Hematopoietic multipotent progenitor cell treated with erythropoietin and hydrocortisone succinate and interleukin-3 and kit ligand, for 6 days (in vitro differentiated cells): ENCODE results near the gene ARMC12.
A peak's percentile ranks its signal among the peaks of the same experiment; 100 is the strongest.

ENCODE experiments used
- DNase-seq: peaks from one replicate; pipeline ENCODE4 v3.0.0-alpha.2; 2015

The ARMC12 gene

DNA sequence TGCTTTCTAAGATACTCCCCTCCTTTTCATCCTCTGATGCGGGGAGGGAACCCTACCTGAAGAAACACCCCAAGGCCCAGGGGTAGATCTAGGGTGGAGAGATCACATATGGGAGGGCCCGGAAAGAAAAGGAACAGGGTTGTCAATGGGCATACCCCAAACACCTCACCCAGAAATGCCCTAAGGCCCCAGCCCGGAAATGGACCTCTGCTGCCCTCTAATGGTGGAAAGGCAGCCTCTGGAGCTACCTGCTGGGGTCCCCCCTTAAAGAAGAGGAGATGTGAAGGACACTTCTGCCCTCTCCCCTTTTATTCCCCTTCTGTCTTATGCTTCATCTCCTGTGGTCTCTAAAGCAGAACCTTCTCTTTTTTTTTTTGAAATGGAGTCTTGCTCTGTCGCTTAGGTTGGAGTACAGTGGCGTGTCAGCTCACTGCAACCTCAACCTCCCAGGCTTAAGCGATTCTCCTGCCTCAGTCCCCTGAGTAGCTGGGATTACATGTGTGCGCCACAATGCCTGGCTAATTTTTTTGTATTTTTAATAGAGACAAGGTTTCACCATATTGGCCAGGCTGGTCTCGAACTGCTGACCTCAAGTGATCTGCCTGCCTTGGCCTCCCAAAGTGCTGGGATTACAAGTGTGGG lies 458 bp upstream of the ARMC12 start:
- DNase-seq, result peak; percentile 88

DNA sequence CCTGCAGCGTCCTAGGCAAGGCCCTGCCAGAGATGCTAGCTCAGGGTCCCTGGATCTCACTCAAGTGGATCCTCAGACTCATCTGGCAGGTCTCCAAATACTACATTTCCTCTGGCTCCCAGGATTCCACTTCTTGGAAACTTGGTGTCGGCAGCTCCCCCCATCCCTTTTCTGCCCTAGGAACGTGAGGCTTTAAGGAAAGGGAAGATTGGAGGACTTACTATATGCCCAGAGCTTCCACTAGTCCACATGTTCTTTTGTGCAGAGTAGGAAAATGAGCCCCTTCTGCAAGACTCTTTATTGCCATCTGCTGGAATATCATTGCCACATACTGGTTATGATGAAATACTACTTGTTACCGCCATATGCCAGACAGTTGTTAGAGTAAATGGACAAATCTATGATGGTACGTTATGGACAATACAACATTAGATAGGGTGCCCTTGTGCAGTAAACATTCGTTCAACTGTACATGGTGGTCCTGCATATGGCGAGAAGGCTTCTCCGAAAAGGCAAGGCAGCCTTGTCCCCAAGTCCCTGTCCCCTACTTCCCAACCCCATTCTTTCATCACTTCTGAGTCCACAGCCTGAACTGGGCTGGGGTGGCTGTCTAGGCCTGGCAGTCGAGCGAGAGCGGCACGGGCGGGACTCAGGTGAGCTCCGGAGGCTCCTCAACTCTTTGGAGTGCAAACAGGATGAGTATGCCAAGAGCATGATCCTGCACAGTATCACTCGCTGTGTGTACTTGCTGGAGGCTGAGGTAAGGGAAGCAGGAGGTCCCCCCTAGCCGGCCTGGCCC lies 780 bp downstream of the ARMC12 start:
- peak; percentile 94 for DNase-seq

DNA sequence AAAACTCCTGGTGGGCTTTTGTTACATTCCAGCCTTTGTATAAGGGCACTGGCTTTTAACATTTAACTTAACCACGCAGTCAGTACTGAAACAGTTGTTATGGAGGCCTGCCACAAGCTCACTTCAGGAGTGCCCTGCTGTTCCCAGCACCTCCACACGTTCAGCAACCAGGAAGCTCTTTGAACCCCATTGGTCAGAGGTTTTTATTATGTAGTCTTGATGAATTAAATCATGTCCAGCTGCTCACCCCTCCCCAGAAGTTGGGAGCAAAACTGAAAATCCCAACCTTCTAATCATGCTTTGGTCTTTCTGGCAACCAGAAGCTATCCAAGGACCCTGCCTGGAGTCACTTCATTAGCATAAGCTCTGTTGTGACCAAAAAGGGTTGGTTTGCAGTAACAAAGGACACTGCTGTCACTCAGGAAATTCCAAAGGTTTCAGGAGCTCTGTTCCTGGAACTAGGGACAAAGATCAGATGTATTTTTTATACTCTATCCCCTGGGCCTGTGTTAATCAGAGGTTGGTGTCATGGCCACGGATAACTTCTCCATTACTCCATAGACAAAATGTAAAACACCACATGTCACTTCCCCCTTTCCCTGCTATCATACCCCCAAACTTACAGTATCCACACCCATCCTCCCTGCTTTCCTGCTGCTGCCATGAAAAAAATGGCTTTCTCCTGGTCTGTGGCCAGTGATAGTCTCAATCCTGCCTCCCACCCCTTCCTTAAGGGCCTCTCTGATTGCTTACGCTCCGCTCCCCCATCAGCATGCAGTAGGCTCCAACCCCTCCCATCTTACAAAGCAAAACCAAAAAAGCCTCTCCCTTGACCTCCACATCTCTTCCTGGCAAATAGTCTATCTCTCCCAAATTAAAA lies 3.1 kb downstream of the ARMC12 start:
- DNase-seq, result no peak

DNA sequence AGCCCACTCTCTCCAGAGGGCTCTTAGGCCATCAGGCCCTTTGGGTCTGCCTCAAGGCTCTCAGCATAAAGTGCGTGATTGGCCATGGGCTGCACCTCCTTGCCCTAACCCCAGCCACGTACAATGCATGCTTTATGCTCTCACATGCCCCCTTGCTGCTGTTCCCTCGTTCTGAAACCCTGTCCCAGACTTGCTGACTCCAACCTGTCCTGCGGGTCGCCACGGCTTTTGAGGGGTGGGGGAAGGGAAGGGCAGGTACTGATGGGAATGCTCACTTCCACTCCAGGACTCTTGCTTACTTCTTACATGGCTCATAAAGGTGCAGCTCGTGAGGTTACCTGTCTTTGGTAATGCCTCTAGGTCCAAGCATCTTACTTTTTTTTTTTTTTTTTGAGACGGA lies 6.0 kb downstream of the ARMC12 start:
- DNase-seq, result no peak

DNA sequence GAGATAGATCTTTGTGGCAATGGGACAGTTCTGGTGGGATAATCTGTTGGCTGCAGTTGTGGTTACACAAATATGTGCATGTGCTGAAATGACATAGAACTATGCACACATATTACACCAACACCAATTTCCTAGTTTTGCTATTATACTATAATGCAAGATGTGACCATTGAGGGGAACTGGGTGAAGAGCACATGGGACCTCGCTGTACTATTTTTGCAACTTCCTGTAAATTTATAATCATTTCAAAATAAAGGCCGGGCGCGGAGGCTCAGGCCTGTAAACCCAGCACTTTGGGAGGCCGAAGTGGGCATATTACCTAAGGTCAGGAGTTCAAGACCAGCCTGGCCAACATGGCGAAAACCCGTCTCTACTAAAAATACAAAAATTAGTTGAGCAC lies 8.7 kb downstream of the ARMC12 start:
- DNase-seq, result no peak

DNA sequence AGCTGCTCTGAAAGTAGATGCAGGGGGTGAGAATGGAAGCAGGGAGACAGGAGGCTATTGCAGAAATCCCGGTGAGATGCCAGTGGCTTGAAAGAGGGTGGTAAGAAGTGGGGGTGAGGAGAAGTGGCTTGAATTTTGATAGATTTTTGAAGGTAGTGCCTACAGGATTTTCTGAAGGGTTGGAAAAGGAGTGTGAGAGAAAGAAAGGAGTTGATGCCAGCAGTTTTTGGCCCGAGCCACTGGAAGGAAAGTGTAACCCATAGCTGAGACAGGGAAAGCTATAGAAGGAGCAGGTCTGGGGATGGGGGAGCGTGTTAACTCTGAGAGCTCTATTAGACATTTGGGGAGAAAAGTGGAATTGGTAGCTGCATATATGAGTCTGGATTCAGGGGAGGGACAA lies 9.7 kb downstream of the ARMC12 start:
- no peak for DNase-seq

DNA sequence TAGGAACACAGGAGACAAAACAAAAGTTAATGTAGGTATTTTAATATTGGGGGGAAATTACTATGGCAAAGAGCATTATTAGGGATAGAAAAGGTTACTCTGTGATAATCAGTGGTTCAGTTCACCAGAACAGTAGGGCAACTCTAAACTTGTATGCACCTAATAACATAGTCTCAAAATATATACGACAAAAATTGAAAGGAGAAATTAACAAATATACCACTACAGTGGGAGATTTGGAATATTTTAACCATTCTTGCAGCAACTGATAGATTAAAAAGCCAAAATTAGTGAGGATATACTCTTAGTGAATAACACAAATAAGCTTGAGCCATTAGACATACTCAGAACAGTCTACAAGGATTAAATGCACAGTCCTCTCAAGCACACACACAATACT lies 11.0 kb downstream of the ARMC12 start:
- no peak for DNase-seq

DNA sequence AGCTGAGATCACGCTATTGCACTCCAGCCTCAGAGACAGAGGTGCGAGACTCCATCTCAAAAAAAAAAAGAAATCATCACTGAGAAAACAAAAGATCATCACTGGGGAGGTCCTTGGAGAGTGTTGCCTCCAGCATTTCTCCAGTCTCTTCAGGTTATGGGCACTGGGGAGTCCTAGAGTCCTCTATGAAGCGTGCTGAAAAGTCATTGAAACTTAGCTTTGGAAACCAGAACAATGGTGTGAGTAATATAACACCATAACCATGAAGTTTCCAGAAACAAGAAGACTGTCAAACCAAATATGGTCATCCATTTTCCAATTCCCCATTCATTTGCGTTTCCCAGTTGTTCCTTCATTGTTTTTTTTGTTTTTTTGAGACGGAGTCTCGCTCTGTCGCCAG lies 13.7 kb downstream of the ARMC12 start:
- DNase-seq, result no peak

DNA sequence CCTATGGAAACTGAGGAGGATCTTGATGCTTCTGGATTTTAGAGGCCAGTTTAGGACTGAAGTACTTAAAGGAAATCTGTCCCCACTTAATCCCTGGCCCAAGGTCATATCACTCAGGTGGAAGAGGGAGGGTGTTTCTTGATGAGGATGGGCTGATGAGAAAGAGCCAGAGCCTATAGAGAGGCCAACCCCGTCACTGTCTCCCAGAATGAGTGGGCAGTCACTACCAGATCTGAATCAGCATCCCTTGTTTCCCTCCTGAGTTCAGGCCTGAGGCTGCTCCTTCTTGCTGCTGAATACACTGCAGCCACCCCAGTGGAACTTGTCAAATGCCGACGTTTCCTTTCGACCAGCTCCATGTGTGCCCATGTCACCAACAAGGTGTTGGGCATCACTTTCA lies 14.8 kb downstream of the ARMC12 start:
- no peak for DNase-seq

DNA sequence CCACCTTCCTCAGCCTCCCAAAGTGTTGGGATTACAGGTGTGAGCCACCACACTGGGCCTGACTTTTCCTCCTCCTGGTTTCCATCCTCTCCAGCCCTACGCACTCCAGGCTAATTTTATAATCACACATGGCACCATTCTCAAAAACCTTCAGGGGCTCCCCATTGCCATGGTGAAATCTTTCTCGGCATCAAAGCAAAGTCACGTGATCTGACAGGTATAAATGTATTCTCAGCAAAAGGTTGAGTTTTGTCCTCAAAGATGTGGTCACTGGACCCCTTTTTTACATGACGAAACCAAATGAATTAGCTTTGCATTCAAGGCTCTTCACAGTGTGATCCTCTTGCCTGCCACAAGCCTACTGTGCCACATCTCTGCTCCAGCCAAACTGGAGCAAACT lies 15.5 kb downstream of the ARMC12 start:
- no peak for DNase-seq

DNA sequence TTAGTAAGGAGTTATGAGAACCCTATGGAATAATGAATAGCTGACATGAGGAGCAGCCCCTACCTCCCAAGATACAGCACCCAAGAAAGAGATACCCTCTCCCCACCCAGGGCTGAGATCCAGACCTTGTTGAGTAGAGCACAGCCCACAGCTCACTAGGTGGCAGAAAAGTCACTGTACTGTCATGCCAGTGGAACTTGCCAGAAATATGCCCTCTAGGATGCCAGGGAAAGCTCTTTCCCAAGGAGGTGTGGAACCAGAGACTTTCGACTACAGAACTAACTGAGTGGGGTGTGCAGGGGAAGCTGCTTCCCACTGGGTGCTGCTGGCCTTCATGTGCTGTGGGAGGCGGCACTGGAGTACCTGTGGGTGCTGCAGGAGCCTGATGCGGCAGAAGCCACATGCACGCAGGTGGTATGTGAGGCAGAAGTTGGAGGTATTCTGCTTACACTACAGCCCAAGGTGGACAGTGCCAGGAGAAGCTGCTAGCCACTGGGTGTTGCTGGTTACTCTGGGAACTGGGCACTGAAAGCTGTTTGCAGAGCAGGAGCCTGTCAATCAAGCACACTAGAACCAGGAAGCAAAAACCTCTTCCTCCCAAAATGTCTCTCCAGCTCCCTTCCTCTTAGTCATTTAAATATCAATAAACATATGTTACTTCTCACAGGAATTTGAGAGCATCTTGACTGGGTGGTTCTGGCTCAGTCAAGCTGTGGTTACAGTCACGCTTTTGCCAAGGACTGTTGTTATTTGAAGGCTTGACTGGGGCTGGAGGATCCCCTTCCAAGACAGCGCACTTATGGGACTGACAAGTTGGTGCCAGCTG lies 17.8 kb downstream of the ARMC12 start:
- no peak for DNase-seq

DNA sequence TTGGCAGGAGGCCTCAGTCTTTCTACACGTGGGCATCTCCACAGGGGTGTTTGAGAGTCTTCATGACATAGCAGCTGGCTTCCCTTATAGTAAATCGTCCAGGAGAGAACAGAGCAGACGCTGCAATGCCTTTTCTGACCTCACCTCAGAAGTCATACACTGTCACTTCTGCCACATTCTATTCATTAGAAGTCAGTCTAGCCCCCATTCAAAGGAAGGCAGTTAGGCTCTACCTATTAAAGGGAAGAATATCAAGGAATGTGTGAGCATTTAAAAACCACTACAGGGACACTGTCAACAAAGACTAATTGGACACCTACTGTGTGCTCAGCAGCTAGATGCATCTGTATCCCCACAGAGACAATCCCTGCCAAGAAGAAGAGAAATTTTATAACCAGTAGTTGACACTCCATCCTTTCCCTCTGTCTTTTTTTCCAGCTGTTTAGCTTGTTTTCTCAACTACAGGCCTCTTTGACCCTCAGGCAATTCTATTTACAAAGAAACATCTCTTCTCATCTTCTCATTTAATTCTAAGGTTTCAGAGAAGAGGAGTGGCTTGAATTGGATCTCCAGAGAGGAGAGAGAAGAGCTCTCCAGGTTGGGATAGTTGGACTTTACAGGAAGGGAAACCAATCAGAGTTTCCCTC lies 18.6 kb downstream of the ARMC12 start:
- no peak for DNase-seq

DNA sequence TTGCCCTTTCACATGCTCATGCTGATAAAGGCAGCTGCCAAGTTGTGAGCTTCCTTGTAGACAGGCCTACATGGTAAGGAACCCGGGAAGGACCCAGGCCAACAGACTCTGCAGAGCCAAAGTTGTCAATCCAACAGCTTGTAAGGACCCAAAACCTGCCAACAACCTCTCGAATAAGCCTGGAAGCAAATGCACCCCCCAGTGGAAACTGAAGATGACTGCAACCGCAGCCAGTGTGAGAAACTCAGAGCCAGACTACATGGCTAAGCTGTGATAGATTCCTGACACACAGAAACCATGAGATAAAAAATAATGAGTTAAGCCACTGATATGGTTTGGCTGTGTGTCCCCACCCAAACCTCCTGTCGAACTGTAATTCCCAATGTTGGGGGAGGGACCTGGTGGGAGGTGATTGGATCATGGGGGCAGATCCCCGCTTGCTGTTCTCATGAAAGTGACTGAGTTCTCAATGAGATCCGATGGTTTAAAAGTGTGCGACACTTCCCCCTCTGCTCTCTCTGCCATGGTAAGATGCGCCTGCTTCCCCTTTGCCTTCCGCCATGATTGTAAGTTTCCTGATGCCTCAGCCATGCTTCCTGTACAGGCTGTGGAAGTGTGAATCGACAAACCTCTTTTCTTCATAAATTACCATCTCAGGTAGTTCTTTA lies 20.8 kb downstream of the ARMC12 start:
- peak; percentile 75 for DNase-seq

DNA sequence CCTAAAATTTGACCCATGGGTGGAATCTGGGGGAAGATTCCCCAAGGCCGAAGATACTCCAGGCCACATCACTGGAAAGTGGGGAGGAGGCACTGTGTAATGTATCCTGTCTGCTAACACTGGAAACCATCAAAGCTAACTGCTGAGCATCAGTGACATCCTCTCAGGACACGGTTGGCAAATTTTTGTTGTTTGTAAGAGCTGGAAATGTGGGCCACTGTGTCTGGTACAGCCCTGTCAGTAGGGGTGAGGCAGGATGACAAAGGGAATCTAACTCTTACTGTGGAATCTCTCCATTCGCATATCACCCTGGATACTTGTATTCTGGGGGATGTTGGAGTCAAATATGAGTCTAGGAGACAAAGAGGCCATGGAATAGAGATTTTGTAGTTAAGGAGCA lies 22.6 kb downstream of the ARMC12 start:
- no peak for DNase-seq

DNA sequence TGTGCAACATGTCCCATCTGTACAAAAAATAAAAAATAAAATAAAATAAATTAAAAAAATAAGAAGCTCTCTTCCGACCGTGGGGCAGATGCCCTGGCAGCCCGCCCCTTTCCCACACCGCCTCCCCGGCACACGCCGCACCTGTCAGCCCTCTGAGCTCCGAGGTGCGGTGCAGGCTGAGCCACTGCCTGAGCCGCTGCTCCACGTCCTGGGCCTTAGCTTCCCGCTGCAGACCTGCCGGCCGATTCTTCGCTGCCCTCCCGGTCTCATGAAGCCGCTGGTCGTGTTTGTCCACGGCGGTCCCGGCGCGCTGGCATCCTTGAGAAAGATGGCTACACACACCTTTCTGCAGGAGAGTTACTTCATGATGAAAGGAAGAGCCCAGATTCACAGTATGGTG lies 28.9 kb downstream of the ARMC12 start:
- no peak for DNase-seq

DNA sequence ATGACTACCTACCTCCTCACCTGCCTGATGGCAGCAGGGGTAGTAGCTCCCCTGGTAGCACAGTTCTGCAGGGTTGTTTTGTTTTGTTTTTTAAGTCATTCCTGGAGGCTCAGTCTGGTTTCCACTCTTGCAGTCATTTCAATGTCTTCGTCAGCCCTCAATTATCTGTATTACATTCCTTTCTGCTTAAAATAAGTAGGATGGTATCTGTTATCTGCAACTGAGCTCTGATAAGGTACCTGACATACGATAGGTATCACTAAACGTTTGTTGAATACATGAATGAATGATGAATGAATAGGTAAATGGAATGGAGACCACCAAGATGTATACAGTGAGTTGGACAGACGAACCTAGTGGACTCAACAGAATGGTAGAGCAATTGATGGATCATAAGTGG lies 32.4 kb downstream of the ARMC12 start:
- DNase-seq, result no peak

DNA sequence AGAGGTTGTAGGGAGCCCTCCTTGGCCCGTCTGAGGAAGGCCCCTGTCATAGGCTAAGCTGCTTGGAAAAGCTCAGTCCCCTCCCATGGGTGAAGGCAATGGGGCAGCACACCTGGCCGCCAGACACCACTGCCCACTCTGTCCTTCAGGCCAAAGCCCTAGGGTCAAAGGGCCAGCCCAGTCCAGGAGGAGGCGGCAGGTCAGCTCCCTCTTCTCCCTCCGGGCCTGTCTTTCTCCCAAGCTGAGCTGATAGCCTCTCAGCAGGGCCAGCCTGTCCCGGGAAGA lies 34.5 kb downstream of the ARMC12 start:
- DNase-seq, result no peak

DNA sequence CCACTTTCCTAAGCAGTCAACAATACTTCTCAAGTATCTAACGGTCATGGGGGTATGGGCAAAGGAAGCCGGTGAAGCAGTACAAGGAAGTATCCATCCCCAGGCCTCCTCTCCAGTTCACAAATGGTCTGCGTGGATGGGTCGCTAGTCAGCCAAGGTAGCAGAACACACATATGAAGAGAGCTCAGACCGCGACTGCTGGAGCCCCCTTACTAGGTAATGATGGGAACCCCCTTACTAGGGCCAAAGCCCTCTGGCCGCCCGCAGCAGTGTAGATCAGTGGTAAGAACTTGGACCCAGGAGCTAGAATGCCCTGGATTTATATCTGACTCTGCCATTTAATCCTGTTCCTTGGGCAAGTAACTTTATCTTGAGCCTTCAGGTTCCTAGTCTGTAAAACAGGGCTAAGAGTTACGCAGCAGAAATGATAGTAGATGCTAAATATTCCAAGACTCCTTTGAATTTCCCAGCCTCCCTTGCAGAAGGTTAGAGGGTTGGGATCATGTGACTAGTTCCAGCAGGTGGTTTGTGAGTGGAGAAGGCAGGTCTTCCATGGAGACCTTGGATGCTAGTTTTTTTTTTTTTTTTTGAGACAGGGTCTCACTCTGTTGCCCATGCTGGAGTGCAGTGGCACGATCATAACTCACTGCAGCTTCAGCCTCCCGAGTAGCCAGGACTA lies 37.4 kb downstream of the ARMC12 start:
- no peak for DNase-seq

DNA sequence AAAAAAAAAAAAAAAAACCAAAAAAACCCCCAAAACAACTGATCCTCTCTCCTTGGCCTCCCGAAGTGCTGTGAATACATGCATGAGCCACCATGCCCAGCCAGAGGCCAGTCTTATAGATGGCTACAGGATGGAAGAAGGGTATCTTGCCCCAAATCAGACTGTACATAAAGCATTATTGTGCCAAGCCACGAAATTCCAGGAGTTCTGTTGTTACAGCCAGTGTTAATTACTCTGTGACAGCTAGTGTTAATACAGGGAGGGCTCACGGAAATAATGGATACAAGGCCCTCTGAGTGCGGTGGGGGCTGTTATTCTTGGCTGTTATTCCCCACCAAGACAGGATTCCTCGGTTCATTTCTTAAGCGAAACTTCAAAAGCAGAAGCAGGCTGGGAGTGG lies 38.2 kb downstream of the ARMC12 start:
- DNase-seq, result no peak

DNA sequence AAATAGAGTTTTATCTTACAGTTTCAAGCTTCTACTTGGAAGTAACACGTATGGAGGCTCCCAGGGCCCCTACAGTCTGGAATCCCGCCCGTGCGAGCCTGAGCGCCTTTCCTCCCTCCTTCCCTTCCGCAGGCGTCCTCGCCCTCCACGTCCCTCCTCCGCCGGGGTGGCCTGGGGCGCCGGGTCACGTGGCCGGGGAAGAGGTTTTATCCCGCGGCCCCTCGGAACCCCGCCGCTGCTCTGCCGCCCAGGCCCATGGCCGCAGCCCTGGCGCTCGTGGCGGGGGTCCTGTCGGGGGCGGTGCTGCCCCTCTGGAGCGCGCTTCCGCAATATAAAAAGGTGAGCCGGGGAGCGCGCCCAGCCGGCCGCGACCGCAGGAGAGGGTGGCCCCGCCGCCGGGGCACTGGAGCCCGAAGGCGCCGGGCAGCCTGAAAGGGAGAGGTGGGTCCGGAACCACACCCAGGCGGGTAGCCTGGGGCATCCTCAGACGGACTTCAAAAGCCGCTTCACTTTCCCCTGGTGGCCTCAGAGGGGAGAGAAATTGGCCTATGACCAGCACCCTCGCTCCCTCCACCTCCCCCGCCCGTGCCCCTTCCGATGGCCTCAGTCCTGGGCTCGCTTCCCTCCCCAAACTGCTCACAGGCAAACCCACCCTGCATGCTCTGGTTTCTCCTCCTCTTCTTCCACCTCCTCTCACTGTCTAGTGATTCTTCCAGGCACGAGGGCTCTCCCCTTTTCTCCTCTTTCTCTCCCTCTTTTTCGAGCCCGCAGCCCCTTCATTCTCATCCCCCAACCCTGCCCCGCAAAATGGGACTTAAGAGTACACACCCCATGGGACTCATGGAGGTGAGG lies 39.8 kb downstream of the ARMC12 start, which contains the start of gene CLPSL2:
Gene CLPSL2, plus strand, starts transcription at position 235 of the 852 bp plus-strand sequence. Its CDS starts 21 bp downstream, at position 256.
- DNase-seq, result peak; percentile 20
